Activated T-cell treated with anti-CD3 and anti-CD28 coated beads, Interleukin-2, amount 50 U/mL, for 1 hour (primary cell): ENCODE results near the gene HPS3.
A peak's percentile ranks its signal among the peaks of the same experiment; 100 is the strongest.
"Not testable (repeated sequence)": the region's sequence is repeated elsewhere in the genome, so short reads cannot be mapped to it uniquely, and the experiment has no call there.

Experiments
- DNase-seq: peaks from one replicate; pipeline ENCODE4 v3.0.0-alpha.2; 2020

HPS3 gene

DNA sequence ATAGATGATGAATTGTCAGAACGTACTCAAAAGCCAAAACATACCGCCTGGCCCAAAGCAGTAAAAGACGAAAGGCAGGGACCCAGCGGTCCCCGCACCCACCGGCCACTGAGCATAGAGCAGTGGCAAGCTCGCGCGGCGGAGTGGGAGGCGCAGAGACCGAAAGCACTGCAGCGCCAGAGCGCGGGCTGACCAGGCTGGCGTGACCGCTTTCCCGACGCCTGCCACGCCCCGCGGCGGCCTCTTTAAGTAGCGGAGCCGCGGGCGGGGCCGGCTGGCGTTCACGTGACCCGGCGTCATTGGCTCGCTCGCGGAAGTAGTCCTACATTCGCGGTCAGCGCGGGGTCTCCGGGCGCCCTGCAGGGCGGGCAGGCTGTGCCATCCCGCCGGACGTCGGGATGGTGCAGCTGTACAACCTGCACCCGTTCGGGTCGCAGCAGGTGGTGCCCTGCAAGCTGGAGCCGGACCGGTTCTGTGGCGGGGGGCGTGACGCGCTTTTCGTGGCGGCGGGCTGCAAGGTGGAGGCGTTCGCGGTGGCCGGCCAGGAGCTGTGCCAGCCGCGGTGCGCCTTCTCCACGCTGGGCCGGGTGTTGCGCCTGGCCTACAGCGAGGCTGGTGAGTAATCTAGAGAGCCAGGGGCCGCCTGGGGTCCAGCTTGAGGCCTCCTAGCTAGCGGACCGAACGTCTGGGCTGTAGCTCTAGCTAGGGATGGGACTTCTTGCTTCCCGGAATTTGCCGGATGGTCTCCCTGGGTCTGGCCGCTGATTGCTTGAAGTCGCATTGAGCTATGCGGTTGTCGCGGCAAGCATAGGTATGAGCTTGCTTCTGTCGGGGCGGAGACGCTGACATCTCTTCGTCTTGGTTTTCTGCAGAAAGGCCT lies at the start of gene HPS3:
HPS3 (plus strand) TSS at position 313 of the 880 bp plus-strand sequence; CDS start at position 399, 86 bp downstream.
- peak; percentile 82 for DNase-seq

DNA sequence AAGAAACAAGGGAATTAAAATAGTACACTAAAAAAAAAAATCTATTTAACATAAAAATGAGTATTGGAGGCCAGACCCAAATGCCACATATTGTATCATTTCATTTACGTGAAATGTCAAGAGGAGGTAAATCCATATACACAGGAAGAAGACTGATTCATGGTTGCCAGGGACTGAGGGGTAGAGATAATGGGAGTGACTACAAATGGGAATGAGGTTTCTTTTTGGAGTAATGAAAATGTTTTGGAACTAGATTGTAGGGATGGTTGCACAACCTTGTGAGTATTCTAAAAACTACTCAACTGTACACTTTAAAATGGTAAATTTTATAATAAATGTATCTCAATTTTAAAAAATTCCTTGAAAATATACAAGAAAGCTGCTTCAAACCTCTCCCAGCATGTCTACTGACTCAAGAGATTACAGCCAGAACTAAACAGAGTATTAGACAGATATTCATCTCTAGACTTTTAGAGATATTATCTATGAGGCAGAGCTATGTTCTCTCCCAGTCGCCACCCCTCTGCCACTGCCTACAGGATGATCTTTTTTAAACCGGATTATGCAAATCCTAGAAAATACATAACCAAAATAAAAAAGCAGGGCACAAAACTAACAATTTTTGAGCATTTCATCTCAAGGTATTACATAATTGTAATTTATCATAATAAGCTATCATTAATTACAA lies 49.3 kb upstream of the HPS3 start:
- DNase-seq = no peak

GRCh38 chr3:149080699-149081091 lies 48.7 kb upstream of the HPS3 start:
- no peak for DNase-seq

- no peak for DNase-seq
Observed at GRCh38 chr3:149081772-149082171, 47.7 kb upstream of the HPS3 start.

DNA sequence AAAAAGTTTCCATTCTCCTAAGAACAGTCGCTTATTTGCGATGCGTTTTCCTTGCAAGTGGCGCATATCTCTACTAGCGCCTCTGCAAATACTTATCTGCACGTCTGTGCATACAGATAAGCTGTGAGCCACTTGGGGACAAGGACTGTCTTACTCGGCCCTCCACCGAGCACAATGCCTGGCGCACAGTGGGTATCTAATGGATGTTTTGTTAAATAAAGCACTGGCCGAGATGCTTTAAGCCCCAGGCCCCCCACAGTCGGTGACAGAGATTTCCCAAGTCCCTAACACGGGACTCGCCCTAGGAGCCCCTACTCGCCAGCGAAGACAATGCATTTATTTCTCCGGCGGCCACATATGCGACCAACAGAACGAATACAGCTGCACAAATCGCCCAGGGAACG lies 43.6 kb upstream of the HPS3 start:
- no peak for DNase-seq

- DNase-seq = peak; percentile 89
Observed at GRCh38 chr3:149086232-149086988, 43.0 kb upstream of the HPS3 start, which contains the start of gene HLTF. HLTF (minus strand) TSS chr3:149086533; CDS start chr3:149086336, 197 bp downstream.

DNA sequence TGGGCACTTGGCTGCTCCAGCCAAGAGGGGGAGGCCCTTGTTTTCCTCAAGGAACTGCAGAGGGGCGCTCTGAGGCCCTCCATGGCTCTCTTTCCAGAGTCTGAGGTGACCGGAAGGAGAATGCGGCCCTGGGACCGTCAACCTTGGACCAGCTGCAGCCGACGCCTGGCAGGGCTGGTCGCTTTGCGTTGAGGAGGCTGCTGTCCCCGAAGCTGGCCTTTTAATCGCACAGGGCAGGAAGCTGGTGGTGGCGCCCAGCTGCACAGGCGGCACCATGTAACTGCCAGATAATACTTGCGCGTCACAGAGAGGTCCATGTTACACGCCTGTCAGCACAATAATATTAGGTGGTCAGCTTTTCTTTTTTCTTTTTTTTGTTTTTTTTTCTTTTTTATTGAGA lies 42.2 kb upstream of the HPS3 start:
- DNase-seq = no peak

DNA sequence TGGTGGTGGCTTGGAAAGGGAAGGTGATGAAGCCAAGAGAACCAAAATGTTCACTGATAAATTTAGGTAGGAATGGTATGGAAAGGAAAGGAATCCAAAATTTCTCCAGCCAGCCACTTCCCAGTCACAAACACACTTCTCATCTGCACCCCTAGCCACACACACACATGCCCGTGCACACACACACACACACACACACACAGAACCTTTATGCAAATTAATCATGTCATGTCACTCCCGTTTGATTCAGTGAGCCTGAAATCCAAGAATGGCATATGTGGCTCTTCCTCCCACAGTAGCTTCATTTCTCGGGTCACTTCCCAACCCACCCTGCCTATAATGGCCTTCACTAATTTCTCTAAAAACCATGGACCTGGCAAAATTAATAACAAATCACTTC lies 40.0 kb upstream of the HPS3 start:
- DNase-seq = no peak

DNA sequence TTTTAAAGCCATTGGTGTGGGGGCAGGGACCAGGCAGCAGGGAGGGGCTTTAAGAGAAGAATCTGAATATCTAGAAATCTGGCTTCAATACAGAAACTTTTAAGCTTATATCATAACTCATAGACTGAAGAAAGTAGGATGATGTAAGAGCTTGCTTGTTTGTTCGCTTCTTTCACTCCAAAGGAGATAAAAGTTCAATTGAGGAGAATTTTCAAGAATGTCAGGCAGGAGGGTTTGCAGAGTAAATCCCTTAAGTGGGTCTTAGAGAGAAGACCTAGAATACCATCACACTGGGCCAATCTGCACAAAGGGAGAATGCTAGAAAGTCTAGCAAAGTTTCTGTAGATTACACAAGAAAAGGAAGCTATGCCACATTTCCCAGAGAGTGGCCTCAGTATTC lies 39.0 kb upstream of the HPS3 start:
- no peak for DNase-seq

DNA sequence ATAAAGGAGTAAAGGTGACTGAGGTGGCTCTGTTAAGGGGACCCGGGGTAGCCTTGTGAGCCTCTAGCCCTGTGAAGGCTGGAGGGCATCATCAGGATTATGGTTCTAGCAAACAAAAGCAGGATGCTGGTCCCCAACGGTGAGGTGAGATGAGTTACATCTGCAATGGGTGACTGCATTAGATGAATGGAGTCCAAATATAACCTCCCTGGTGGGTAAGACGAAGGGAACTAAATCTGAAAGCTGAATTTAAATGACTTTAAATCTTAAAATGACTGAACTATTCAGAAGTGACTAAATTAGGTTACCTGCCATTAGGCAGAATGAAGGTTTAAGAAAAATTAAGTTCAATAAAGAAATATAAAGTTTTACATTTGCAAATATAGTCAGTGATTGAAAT lies 38.5 kb upstream of the HPS3 start:
- no peak for DNase-seq

GRCh38 chr3:149091983-149092382 lies 37.5 kb upstream of the HPS3 start:
- DNase-seq = no peak

- no peak for DNase-seq
Observed at GRCh38 chr3:149095487-149095886, 34.0 kb upstream of the HPS3 start.

DNA sequence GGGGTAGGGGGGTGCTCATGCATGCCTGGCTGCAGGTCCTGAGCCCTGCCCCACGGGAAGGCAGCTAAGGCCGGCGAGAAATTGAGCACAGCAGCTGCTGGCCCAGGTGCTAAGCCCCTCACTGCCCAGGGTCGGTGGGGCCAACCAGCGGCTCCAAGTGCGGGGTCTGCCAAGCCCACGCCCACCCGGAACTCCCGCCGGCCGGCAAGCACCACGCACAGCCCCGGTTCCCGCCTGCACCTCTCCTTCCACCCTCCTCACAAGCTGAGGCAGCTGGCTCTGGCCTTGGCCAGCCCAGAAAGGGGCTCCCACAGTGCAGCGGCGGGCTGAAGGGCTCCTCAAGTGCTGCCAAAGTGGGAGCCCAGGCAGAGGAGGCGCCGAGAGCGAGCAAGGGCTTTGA lies 31.5 kb upstream of the HPS3 start:
- not testable (repeated sequence) for DNase-seq

DNA sequence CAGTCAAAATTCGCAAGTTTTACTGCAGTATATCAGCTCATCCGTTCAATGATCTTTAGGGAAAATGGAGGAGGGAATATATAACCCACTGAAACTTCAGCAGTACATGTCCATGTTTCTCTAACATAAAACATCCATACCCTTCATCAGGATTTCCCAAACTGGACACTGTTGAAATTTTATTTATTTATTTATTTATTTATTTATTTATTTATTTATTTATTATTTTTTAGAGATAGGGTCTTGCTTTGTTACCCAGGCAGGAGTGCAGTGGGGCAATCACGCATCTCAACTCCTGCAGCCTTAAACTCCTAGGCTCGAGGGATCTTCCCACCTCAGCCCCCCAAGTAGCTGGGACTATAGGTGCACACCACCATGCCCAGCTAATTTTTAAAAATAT lies 28.3 kb upstream of the HPS3 start:
- DNase-seq = no peak

GRCh38 chr3:149101641-149102040 lies 27.8 kb upstream of the HPS3 start:
- DNase-seq = no peak

- DNase-seq = no peak
Observed at GRCh38 chr3:149104484-149104883, 25.0 kb upstream of the HPS3 start.

DNA sequence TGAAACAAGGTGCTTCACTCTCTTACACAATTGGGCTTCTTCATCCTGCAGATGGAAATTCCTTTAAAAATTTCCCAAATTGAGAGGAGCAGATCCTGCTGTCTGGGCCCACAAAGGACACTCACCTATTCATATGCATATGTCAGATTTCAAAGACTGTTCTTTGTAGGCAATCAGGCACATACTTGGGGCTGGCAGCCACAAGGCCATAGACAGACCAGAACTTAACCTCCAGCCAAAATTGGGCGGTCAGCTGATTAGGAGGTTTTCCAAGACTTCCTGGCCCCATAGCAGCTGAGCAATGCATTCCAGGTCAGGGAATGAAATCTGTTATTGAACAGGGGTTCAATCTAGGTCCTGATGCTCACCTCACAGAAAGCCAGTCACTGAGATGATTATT lies 15.0 kb upstream of the HPS3 start:
- no peak for DNase-seq

- DNase-seq = no peak
Observed at GRCh38 chr3:149115114-149115513, 14.3 kb upstream of the HPS3 start.

GRCh38 chr3:149118724-149119123 lies 10.7 kb upstream of the HPS3 start:
- no peak for DNase-seq

DNA sequence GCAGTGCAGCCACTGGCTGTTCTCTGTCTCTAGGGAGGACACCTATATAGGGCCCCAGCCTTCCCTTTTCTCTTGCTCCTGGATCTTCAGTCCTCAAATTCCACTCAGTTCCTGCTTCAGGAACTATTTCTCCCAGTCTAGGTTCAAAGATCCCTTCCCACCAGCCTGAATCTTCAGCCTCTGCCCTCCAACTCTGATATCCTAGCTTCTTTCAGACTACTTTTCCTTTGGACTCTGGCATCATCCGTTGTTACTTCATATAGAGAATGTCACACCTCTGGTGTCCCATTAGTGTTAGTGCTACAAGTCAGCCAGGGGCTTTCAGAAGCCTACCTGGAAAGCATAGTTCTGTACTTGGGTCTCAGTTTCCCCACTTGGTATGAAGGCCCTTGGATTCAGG lies 10.0 kb upstream of the HPS3 start:
- no peak for DNase-seq

DNA sequence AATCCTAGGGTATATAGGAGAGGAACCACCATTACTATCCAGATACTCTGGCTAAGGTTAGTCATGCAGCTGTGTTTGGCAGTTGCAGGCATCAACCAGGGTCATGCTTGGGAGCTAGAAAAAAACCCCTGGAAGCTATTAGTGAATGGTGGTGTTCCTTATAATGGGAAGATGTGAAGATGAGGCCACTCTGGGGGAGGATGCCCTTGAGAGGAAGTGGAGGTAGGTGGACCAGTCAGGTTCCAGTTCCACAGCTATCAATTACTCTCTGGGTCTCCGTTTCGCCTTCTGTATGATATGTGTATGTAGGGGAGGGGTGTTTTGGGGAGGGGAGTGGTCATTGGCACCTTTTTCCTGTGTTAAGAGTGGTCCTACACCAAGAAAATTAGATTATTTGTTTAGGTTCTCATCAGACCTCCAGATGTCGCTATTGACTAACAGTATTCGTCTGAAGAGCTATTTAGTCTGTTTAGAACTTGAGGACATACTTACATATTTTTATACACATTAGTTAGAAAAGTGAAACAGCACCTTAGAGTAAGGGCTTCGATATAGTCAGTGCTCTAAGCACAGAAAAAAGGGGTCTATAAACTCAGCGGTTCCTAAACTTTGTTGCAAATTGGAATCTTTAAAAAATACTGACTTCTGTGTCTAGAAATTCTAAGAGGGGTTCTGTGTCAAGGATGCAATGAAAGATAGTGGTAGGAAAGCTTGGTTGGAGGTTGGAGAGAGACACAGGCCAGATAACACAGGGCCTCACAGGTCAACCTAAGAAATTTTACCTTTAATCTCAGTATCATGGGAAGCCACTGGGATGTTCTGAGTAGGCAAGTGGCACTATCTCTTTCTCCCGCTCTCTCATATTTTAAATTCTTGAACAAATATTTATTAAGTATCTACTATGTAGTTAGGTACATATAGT lies 9.1 kb upstream of the HPS3 start:
- no peak for DNase-seq
